Retinal pigment epithelial cell (primary cell): ENCODE data around the gene TSPAN14.

ENCODE experiments used
- DNase-seq: peaks from one replicate; pipeline ENCODE4 v3.0.0-alpha.2; 2010; ENCODE audit warnings: low read depth
- H3K4me3 ChIP-seq: 2 replicates; pipeline ENCODE4 v1.5.1; 2011; ENCODE audit warnings: mild to moderate bottlenecking, low read length, control low read depth, moderate library complexity
- CTCF ChIP-seq: conservative IDR thresholded peaks from 2 replicates; pipeline ENCODE4 v1.5.1; 2011; ENCODE audit warnings: low read depth, low read length, control low read depth, inconsistent platforms

TSPAN14 gene

GRCh38 chr10:80579849-80580637 lies 125.9 kb downstream of the TSPAN14 start:
- TF ChIP-seq CTCF, result no peak

GRCh38 chr10:80580638-80581468 lies 126.7 kb downstream of the TSPAN14 start:
- no peak for DNase-seq
- no peak overlapping the region for H3K4me3 ChIP-seq

More at GRCh38 chr10:80579849-80580637, 125.9 kb downstream of the TSPAN14 start:
- no peak for DNase-seq
- no peak overlapping the region for H3K4me3 ChIP-seq

GRCh38 chr10:80581469-80581835 lies 127.3 kb downstream of the TSPAN14 start:
- no peak overlapping the region for H3K4me3 ChIP-seq
- no peak for DNase-seq
- TF ChIP-seq CTCF, result no peak

More at GRCh38 chr10:80580638-80581468, 126.7 kb downstream of the TSPAN14 start:
- TF ChIP-seq CTCF, result no peak

GRCh38 chr10:80582286-80582960 lies 128.3 kb downstream of the TSPAN14 start:
- DNase-seq, result no peak
- no peak overlapping the region for H3K4me3 ChIP-seq

More at GRCh38 chr10:80582286-80582960, 128.3 kb downstream of the TSPAN14 start:
- no peak for TF ChIP-seq CTCF
